GM23248 (cell line): ENCODE data around the gene NBEAL1. TPM values are rescaled to one million over a fixed set of nuclear protein-coding genes. Genes with fewer than 3 reads are reported as not detected.
"Not testable (repeated sequence)": the region's sequence is repeated elsewhere in the genome, so short reads cannot be mapped to it uniquely, and the experiment has no call there.

Experiments
- DNase-seq: peaks from one replicate; pipeline ENCODE4 v3.0.0-alpha.2; 2015
- H2AFZ ChIP-seq: fragments of 200-600 bp; sonication (generic); 2 replicates; pipeline ENCODE4 v1.6.1; 2016; ENCODE audit warnings: antibody characterized with exemption
- H3F3A ChIP-seq: fragments of 200-600 bp; sonication (generic); 2 replicates; pipeline ENCODE4 v1.6.1; 2016; ENCODE audit warnings: mild to moderate bottlenecking, antibody characterized with exemption, mixed run types; ENCODE audit not compliant: insufficient read depth
- H3K27ac ChIP-seq: fragments of 200-600 bp; sonication (generic); 2 replicates; pipeline ENCODE4 v1.5.1; 2016; ENCODE audit warnings: mild to moderate bottlenecking
- H3K27me3 ChIP-seq: fragments of 200-600 bp; sonication (generic); replicated peaks from 2 replicates; pipeline ENCODE4 v1.6.1; 2016; ENCODE audit warnings: mild to moderate bottlenecking; ENCODE audit not compliant: insufficient read depth
- H3K36me3 ChIP-seq: fragments of 200-600 bp; sonication (generic); 2 replicates; pipeline ENCODE4 v1.6.1; 2016; ENCODE audit warnings: low read depth, mild to moderate bottlenecking
- H3K4me1 ChIP-seq: fragments of 200-600 bp; sonication (generic); 2 replicates; pipeline ENCODE4 v1.6.1; 2016; ENCODE audit warnings: mild to moderate bottlenecking; ENCODE audit not compliant: insufficient read depth
- H3K4me2 ChIP-seq: fragments of 200-600 bp; sonication (generic); one replicate; pipeline ENCODE4 v1.6.1; 2016; ENCODE audit warnings: mild to moderate bottlenecking; ENCODE audit not compliant: unreplicated experiment
- H3K4me3 ChIP-seq: fragments of 200-600 bp; sonication (generic); 2 replicates; pipeline ENCODE4 v1.5.1; 2016; ENCODE audit warnings: mild to moderate bottlenecking
- H3K79me2 ChIP-seq: fragments of 200-600 bp; sonication (generic); 2 replicates; pipeline ENCODE4 v1.6.1; 2016; ENCODE audit warnings: mild to moderate bottlenecking; ENCODE audit not compliant: insufficient read depth
- H3K9ac ChIP-seq: fragments of 200-600 bp; sonication (generic); 2 replicates; pipeline ENCODE4 v1.6.1; 2016; ENCODE audit warnings: mild to moderate bottlenecking
- H3K9me2 ChIP-seq: fragments of 200-600 bp; sonication (generic); 2 replicates; pipeline ENCODE4 v1.6.1; 2016; ENCODE audit warnings: mixed run types, mild to moderate bottlenecking, moderate library complexity; ENCODE audit not compliant: insufficient read depth
- H3K9me3 ChIP-seq: fragments of 200-600 bp; sonication (generic); one replicate; pipeline ENCODE4 v1.6.1; 2017; ENCODE audit warnings: low read depth
- H4K20me1 ChIP-seq: fragments of 200-600 bp; sonication (generic); 2 replicates; pipeline ENCODE4 v1.6.0; 2016; ENCODE audit not compliant: insufficient read depth
- EZH2 ChIP-seq: fragments of 200-600 bp; sonication (generic); IDR thresholded peaks from 2 replicates; pipeline ENCODE4 v1.6.1; 2018; ENCODE audit warnings: antibody characterized with exemption, mild to moderate bottlenecking; ENCODE audit not compliant: insufficient read depth, poor library complexity, severe bottlenecking
- EZH2phosphoT487 ChIP-seq: fragments of 200-600 bp; sonication (generic); IDR thresholded peaks from 2 replicates; pipeline ENCODE4 v1.6.1; 2018; ENCODE audit warnings: antibody characterized with exemption, moderate library complexity, mild to moderate bottlenecking, low read depth; ENCODE audit not compliant: insufficient read depth
- WGBS, 2 experiments: methylation state at CpG; one replicate each; pipeline ENCODE4 v1.1.6; 2015 to 2017; ENCODE audit warnings: low lambda C conversion rate in 2 of 2, low coverage in 1 of 2; ENCODE audit errors: missing lambda C conversion rate in 2 of 2; 5-methylcytosine and 5-hydroxymethylcytosine counted together
- in situ Hi-C: fragments of 300-500 bp; cut with MboI; formaldehyde crosslinking; loops from 2 replicates; pipeline ENCODE4 v1.15.0; 2020
- polyA plus RNA-seq: library from polyadenylated mRNA; unstranded; fragments of >200 nt; fragmentation: Nextera tagmentation; extraction: Ambion mirVana; gene quantifications from 2 replicates; pipeline ENCODE4 v1.2.1, GENCODE V29; 2016
- total RNA-seq: library from RNA; depleted of rRNA; stranded (reverse); fragments of >200 nt; shearing (Covaris generic); gene quantifications from 2 replicates; pipeline ENCODE4 v1.2.3, GENCODE V29; 2014

The NBEAL1 gene
- total and polyA plus RNA-seq, 2 experiments from 2014 or later, result 23.6 to 36.0 TPM

DNA sequence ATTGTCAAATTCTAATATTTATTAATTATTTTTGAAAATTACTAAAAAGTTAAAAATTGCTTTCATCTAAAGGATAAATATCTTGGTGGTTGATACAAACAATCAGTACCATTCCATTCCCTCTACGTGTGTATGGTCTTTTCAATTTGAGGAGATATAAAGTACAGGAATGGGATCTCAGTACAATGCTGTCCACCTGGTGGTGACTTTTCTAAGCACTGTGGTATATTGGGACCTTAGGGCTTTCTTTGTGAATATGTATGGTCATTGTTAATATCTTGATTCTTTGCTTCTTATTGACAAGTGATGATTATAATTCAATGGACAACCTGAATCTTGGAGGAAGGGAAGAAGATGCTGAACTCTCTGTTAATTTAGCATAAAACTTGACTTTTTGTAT lies 83.1 kb downstream of the NBEAL1 start:
- TF ChIP-seq EZH2 (no peak), EZH2phosphoT487 (no peak)
- no peak overlapping the region for H2AFZ ChIP-seq
- H3K9me3 ChIP-seq, result no peaks in the 10 kb centered on the region
- H3K36me3 ChIP-seq, result peaks cover 23% of the 10 kb centered on the region
- no peaks in the 10 kb centered on the region for H3K4me1 ChIP-seq
- peaks cover 7% of the 10 kb centered on the region; the same call in 1 of the 2 replicates for H3K79me2 ChIP-seq
- no peaks in the 10 kb centered on the region for H3F3A ChIP-seq
- peak; percentile 36 for DNase-seq
- no peaks in the 10 kb centered on the region for H3K9me2 ChIP-seq
- no peak overlapping the region for H3K4me2 ChIP-seq
- no peak overlapping the region for H3K9ac ChIP-seq
- no peaks in the 10 kb centered on the region for H3K27me3 ChIP-seq
- no peaks in the 10 kb centered on the region for H4K20me1 ChIP-seq
- 62 to 70% methylated on average over 1 of the region's 1 CpG for WGBS, 2 experiments
- in situ Hi-C loops, result no loop called here
- H3K27ac ChIP-seq, result no peak overlapping the region
- no peak overlapping the region for H3K4me3 ChIP-seq

DNA sequence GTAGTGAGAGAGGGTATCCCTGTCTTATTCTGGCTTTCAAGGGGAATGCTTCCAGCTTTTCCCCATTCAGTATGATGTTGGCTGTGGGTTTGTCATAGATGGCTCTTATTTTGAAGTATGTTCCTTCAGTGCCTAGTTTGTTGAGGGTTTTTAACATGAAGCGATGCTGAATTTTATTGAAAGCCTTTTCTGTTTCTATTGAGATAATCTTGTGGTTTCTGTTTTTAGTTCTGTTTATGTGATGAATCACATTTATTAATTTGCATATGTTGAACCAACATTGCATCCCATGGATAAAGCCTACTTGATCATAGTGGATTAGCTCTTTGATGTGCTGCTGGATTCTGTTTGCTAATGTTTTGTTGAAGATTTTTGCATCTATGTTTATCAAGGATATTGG lies 87.7 kb downstream of the NBEAL1 start:
- H3K9me2 ChIP-seq, H3K4me3 ChIP-seq, H3K4me1 ChIP-seq, H3K9me3 ChIP-seq, H4K20me1 ChIP-seq, in situ Hi-C loops, DNase-seq, H3F3A ChIP-seq, H3K4me2 ChIP-seq, H2AFZ ChIP-seq, H3K27ac ChIP-seq, H3K9ac ChIP-seq, H3K27me3 ChIP-seq: not testable (repeated sequence)
- 91 to 100% methylated on average over 1 of the region's 1 CpG for WGBS, 2 experiments
- peaks cover 13% of the 10 kb centered on the region; the same call in 1 of the 2 replicates for H3K79me2 ChIP-seq
- peaks cover 47% of the 10 kb centered on the region for H3K36me3 ChIP-seq

DNA sequence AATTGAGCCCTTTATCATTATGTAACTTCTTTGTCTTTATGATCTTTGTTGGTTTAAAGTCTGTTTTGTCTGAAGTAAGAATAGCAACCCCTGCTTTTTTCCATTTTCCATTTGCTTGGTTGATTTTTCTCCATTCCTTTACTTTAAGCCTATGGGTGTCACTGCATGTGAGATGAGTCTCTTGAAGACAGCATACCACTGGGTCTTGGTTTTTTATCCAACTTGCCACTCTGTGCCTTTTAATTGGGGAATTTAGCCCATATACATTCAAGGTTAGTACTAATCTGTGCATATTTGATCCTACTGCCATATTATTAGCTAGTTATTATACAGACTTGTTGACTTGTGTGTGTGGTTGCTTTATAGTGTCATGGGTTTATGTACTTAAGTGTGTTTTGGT lies 89.6 kb downstream of the NBEAL1 start:
- H3K4me1 ChIP-seq, result no peaks in the 10 kb centered on the region
- no peak overlapping the region for H3K4me3 ChIP-seq
- no peak for TF ChIP-seq EZH2
- TF ChIP-seq EZH2phosphoT487, result no peak
- no peak overlapping the region for H2AFZ ChIP-seq
- H3F3A ChIP-seq, result no peaks in the 10 kb centered on the region
- H3K27me3 ChIP-seq, result no peaks in the 10 kb centered on the region
- peaks cover 13% of the 10 kb centered on the region; the same call in 1 of the 2 replicates for H3K79me2 ChIP-seq
- H3K9me3 ChIP-seq, result no peaks in the 10 kb centered on the region
- H4K20me1 ChIP-seq, result no peaks in the 10 kb centered on the region
- no peak overlapping the region for H3K27ac ChIP-seq
- DNase-seq, result no peak
- in situ Hi-C loops, result no loop called here
- H3K36me3 ChIP-seq, result peaks cover 54% of the 10 kb centered on the region
- H3K9ac ChIP-seq, result no peak overlapping the region
- no peak overlapping the region for H3K4me2 ChIP-seq
- H3K9me2 ChIP-seq, result no peaks in the 10 kb centered on the region

DNA sequence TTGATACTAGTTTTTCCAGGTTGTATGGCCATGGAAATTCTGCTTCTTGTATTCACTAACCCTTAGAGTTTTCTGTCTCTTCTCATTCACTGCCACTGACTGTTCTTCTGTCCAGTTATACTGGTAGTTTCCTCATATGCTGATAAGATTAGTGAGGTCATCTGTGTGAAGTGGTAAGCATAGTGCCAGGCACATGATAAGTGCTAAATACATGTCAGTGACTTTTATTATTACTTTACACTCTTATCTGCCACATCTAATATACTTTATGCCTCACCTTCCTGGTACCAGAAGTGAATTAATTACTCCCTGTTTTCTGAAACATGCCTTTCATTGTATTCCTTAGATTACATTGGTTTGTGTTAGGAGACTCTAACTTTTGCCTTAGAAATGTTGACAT lies 91.3 kb downstream of the NBEAL1 start:
- no peaks in the 10 kb centered on the region for H3K27me3 ChIP-seq
- no peak overlapping the region for H3K9ac ChIP-seq
- H3K9me2 ChIP-seq, result no peaks in the 10 kb centered on the region
- H3K4me2 ChIP-seq, result no peak overlapping the region
- no peak for TF ChIP-seq EZH2phosphoT487
- no peak for TF ChIP-seq EZH2
- H3K4me1 ChIP-seq, result no peaks in the 10 kb centered on the region
- in situ Hi-C loops, result no loop called here
- H3K4me3 ChIP-seq, result no peak overlapping the region
- no peaks in the 10 kb centered on the region for H3K9me3 ChIP-seq
- peaks cover 59% of the 10 kb centered on the region for H3K36me3 ChIP-seq
- H3K27ac ChIP-seq, result no peak overlapping the region
- no peaks in the 10 kb centered on the region for H3F3A ChIP-seq
- no peaks in the 10 kb centered on the region for H4K20me1 ChIP-seq
- H2AFZ ChIP-seq, result no peak overlapping the region
- H3K79me2 ChIP-seq, result peaks cover 7% of the 10 kb centered on the region; the same call in 1 of the 2 replicates
- no peak for DNase-seq

DNA sequence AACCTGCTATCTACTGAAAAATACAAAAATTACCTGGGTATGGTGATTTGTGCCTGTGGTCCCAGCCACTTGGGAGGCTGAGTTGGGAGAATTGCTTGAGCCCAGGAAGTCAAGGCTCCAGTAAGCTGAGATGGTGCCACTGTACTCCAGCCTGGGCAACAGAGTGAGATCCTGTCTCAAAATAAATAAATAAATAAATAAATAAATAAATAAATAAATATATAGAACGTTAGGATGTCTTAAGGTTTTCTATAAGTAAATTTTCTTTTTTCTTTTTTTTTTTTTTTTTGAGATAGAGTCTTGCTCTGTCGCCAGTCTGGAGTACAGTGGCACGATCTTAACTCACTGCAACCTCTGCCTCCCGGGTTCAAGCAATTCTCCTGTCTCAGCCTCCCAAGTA lies 95.8 kb downstream of the NBEAL1 start:
- in situ Hi-C loops, H3K4me2 ChIP-seq, H3F3A ChIP-seq, H3K4me1 ChIP-seq, H3K9me2 ChIP-seq, H4K20me1 ChIP-seq, H3K79me2 ChIP-seq, H3K27ac ChIP-seq, H3K9ac ChIP-seq, H3K27me3 ChIP-seq, H3K4me3 ChIP-seq, DNase-seq, H3K9me3 ChIP-seq, H2AFZ ChIP-seq: not testable (repeated sequence)
- WGBS, 2 experiments, result 66 to 67% methylated on average over 4 of the region's 4 CpGs
- peaks cover 67% of the 10 kb centered on the region for H3K36me3 ChIP-seq
